PC-3 (cell line): ENCODE data around the gene ZC3H4.

Experiments used
- CTCF ChIP-seq: fragments of 300-600 bp; sonication (generic); conservative IDR thresholded peaks from 2 replicates; pipeline ENCODE4 v1.5.1; 2017; ENCODE audit warnings: antibody characterized with exemption, low read depth, mild to moderate bottlenecking, low read length
- EZH2 ChIP-seq: fragments of 300-600 bp; sonication (generic); IDR thresholded peaks from one replicate; pipeline ENCODE4 v1.6.1; 2017; ENCODE audit warnings: antibody characterized with exemption, mild to moderate bottlenecking, low read length; ENCODE audit not compliant: unreplicated experiment

GRCh38 chr19:47023448-47023794 lies 90.2 kb downstream of the ZC3H4 start:
- TF ChIP-seq CTCF (no peak), EZH2 (no peak)
